CD4-positive, alpha-beta T cell treated with Interleukin-15 for 1 hour (primary cell): Measurements from ENCODE around the gene PRKCH.
A peak's percentile ranks its signal among the peaks of the same experiment; 100 is the strongest.

Experiments used
- DNase-seq: peaks from one replicate; pipeline ENCODE4 v3.0.0-alpha.2; 2020

The PRKCH gene

GRCh38 chr14:61368781-61369453, 47.5 kb downstream of the PRKCH start:
- DNase-seq, result no peak

GRCh38 chr14:61369454-61369810, 48.1 kb downstream of the PRKCH start:
- DNase-seq, result no peak

DNA sequence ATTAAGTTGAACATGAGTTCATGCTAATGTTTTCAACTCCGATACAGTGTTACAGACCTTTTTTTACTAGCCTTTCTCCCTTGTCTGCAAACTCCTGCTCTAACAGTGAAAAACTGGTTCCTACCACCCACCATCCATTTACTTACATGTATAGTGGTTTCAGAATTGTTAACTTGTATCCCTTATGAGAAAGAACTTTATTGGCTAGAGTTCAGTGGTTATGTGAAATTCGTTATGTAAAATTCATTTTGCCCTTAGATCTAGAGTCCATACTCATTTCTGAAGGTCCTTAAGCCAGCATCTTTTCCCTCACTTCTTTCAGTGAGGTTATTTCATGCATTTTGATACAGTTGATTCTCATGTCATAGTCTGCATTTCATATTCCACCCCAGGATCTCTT, 51.0 kb downstream of the PRKCH start:
- no peak for DNase-seq

DNA sequence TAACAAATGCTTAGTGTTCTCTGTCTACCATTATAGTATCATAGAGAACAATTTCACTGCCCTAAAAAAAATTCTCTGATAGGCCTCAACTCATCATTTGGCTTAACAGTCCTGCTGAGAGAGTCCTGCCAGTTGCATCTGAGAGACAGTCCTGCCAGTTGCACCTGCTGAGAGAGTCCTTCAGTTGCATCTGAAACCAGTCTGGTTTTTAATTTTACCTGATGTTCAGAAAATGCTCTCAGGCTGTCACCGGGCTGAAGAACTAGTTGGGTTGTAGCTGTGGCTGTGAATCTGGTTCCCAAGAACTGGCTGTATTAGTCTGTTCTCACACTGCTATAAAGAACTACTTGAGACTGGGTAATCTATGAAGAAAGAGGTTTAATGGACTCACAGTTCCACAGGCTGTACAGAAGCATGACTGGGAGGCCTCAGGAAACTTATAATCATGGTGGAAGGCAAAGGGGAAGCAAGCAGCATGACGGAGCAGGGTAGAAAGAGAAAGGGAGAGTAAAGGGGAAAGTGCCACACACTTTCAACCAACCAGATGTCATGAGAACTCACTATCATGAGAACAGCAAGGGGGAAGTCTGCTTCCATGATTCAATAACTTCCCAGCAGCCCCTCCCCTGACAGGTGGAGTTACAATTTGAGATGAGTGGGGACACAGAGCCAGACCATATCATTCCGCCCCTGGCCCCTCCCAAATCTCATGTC, 51.6 kb downstream of the PRKCH start:
- DNase-seq, result no peak

GRCh38 chr14:61374284-61374683, 52.9 kb downstream of the PRKCH start:
- no peak for DNase-seq

DNA sequence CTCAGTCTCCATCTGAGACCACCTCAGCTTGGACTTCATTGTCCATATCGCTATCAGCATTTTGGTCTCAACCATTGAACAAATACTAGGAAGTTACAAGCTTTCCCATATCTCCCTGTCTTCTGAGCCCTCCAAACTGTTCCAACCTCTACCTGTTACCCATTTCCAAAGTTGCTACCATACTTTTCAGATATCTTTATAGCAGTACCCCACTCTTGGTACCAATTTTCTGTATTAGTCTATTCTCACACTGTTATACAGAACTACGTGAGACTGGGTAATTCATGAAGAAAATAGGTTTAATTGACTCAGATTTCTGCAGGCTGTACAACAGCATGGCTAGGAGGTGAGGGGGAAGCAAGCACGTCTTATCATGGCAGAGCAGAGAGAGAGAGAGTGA, 53.8 kb downstream of the PRKCH start:
- DNase-seq, result no peak

GRCh38 chr14:61376314-61376713, 54.9 kb downstream of the PRKCH start:
- DNase-seq, result no peak

GRCh38 chr14:61377749-61378148, 56.4 kb downstream of the PRKCH start:
- no peak for DNase-seq

GRCh38 chr14:61379639-61380184, 58.3 kb downstream of the PRKCH start:
- DNase-seq, result peak; percentile 49

- DNase-seq, result no peak
These were observed 59.6 kb downstream of the PRKCH start for GRCh38 chr14:61380984-61381383.

- DNase-seq, result no peak
These were observed 60.2 kb downstream of the PRKCH start for GRCh38 chr14:61381553-61381952.

DNA sequence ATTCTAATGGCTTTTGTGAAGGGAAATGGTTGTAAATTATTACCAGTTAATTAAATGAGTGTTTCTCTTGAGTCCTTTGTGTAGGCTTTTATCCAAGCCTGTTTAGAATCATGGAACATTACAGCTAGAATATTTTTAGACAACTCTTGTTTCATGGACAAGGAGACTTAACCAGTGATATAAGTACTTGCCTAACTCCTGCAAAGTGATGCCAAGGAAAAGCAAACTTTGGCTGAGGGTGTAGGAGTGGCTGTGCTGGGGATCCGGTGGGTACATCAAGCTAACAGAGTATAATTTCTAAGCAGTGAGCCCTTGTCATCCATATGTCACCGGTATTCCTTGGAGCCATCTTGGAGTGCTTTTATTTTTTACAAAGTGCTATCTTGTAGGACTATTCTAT, 61.5 kb downstream of the PRKCH start:
- DNase-seq, result no peak

DNA sequence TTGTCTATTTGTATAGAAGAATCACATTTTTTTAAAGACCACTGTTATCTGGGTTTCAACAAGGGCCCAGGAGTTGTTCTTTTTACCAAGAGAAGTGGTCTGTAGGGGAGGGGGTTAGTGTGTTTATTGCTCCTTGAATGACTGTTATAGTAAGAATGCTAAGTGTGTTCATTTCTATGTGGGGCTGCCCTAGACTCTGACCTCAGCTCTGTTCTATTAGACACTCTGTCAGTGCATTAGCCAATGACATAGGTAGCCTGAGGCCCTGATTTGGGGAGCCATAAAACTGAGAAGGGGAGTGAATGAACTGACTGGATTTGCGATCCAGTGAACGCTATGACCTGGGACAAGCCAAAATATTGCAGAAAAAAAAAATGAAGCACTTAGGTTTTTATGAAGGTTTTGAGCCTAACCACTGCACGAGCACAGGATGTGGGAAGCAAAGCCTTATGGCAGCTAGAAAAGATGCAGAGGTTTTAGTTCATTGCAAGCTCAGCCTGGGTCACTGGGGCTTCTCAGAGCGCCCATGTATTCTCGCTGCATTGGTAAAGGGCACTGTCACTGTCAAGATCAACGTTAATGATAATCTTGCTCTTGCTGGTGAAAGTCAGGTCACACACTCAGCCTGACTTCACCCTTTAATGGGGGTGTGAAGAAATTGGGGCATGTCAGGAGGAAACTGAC, 63.8 kb downstream of the PRKCH start:
- peak; percentile 59 for DNase-seq

GRCh38 chr14:61386173-61386772, 64.9 kb downstream of the PRKCH start:
- DNase-seq, result no peak

DNA sequence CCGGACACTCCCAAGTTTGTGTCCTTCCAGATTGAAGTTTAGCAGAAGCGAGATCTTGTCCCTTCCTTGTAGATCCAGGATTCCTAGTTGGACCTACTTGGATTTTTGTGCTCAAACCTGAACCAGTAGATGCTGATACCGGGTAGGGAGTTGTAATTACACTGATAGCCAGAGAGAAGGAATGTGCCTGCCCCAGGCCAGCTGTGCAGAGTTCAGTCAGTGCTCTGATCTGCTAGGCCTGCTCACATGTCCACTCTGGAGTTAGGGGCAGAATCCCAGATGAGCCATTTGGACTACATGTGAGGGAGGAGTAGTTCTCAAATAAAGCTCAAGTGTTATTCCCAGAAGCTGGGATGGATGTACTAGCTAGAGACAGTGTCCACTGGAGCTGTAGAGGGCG, 65.7 kb downstream of the PRKCH start:
- no peak for DNase-seq

DNA sequence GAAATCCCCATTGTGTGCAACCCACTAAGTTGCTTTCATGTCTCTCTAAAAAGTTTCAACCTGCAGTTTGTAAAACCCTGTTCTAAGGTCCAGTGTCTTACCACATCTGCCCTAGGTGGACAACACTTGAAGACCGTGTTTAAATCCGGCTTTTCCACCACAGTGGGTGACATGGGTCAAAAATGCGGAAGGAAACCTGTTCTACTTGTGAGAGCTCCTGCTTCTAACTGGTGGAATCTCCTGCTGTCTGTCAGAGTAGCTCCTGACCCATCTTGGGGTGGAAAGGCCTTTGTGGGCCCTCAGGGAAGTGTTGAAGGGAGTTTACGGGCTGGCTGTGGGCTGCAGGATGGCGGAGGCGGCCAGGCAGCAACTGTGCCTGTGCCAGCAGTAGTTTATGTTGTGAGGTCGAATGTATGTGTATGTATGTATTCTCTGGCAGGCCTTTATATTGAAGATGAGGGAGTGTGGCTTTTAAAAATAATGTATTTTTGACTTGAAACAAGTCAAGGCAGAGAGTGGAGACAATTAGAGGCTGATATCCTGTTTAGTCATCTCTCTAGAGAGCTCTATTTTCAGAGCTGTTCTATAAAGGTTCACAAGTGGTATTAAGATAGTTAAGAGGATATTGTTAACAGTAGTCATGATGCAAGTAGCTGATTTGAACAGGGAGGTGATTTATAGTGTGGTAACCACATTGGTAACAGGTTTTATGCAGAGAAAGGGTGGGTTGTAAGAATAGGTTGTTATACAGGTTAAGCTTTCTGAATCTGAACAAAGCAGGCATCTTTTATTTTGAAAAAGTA, 67.0 kb downstream of the PRKCH start:
- DNase-seq, result no peak

- no peak for DNase-seq
These were observed 67.7 kb downstream of the PRKCH start for GRCh38 chr14:61388976-61389576.

DNA sequence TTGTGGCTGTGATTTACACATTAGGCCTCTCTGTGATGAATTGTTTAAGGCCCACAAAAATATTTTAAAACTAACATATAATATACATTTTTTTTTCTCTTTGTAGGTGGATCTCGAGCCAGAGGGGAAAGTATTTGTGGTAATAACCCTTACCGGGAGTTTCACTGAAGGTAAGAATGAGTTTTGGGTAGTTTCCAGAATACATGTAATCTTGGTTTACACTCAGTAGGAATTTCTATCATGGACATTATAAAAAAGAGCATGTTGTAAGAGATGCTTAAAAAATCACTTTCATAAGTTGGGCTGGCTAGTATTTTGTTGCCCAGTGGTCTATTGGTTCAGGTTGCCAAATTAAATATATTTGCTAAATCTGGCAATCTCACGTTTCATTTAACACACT, 69.7 kb downstream of the PRKCH start:
- DNase-seq, result no peak

DNA sequence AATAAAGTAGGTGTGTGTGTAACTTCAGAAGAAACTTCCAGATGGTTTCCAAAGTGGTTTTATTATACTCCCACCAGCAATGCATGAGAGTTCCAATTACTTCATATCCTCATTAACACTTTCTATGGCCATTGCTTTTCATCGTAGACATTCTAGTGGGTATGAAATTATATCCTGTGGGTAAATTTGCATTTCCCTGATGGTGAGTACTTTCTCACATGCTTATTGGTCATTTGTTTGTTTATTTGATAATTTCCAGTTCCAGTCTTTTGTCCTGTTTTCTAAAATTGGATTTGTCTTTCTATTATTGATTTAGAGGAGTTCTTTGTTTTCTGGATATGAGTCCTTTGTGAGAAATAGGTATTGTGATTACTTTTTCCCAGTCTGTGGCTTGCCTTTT, 70.9 kb downstream of the PRKCH start:
- DNase-seq, result no peak

GRCh38 chr14:61394542-61394941, 73.2 kb downstream of the PRKCH start:
- DNase-seq, result no peak

GRCh38 chr14:61395115-61395725, 73.8 kb downstream of the PRKCH start:
- no peak for DNase-seq

- no peak for DNase-seq
These were observed 74.9 kb downstream of the PRKCH start for GRCh38 chr14:61396279-61396678.
